T-helper 22 cell (primary cell): ENCODE data around the gene SPECC1L.
"Not testable (repeated sequence)": the region's sequence is repeated elsewhere in the genome, so short reads cannot be mapped to it uniquely, and the experiment has no call there.

Experiments
- DNase-seq: peaks from one replicate; pipeline ENCODE4 v3.0.0-alpha.2; 2020; ENCODE audit warnings: low read depth

SPECC1L gene

GRCh38 chr22:24270556-24271385, at the start of gene SPECC1L:
SPECC1L (plus strand) TSS chr22:24270831; CDS start chr22:24302232, 31,401 bp downstream.
- peak; percentile 81 for DNase-seq

- DNase-seq: no peak
Measured at GRCh38 chr22:24224468-24224867, 46.2 kb upstream of the SPECC1L start.

GRCh38 chr22:24225044-24225601, 45.5 kb upstream of the SPECC1L start:
- no peak for DNase-seq

GRCh38 chr22:24225951-24226350, 44.7 kb upstream of the SPECC1L start:
- DNase-seq: no peak

- peak; percentile 17 for DNase-seq
Measured at GRCh38 chr22:24230911-24231656, 39.5 kb upstream of the SPECC1L start.

GRCh38 chr22:24231706-24232105, 38.9 kb upstream of the SPECC1L start:
- no peak for DNase-seq

- DNase-seq: no peak
Measured at GRCh38 chr22:24232124-24232523, 38.5 kb upstream of the SPECC1L start.

- no peak for DNase-seq
Measured at GRCh38 chr22:24232725-24233124, 37.9 kb upstream of the SPECC1L start.

GRCh38 chr22:24233235-24233634, 37.4 kb upstream of the SPECC1L start:
- DNase-seq: no peak

GRCh38 chr22:24233816-24234215, 36.8 kb upstream of the SPECC1L start:
- no peak for DNase-seq

GRCh38 chr22:24235315-24235714, 35.3 kb upstream of the SPECC1L start:
- no peak for DNase-seq

GRCh38 chr22:24236656-24237055, 34.0 kb upstream of the SPECC1L start:
- DNase-seq: no peak

GRCh38 chr22:24238101-24238694, 32.4 kb upstream of the SPECC1L start:
- not testable (repeated sequence) for DNase-seq

- no peak for DNase-seq
Measured at GRCh38 chr22:24240381-24240780, 30.2 kb upstream of the SPECC1L start.

- DNase-seq: not testable (repeated sequence)
Measured at GRCh38 chr22:24240985-24241692, 29.5 kb upstream of the SPECC1L start.

GRCh38 chr22:24243417-24243816, 27.2 kb upstream of the SPECC1L start:
- not testable (repeated sequence) for DNase-seq

GRCh38 chr22:24244144-24244787, 26.4 kb upstream of the SPECC1L start:
- DNase-seq: no peak

- DNase-seq: not testable (repeated sequence)
Measured at GRCh38 chr22:24245030-24245431, 25.6 kb upstream of the SPECC1L start, which contains the start of gene GGT5. GGT5 (minus strand) TSS chr22:24245082; CDS start chr22:24244725, 357 bp downstream.

- not testable (repeated sequence) for DNase-seq
Measured at GRCh38 chr22:24245584-24246561, 24.8 kb upstream of the SPECC1L start.

- DNase-seq: no peak
Measured at GRCh38 chr22:24247011-24247507, 23.6 kb upstream of the SPECC1L start.
